RWPE2 (cell line): ENCODE data around the gene DNAH8.

Source experiments
- ATAC-seq: fragments of 200-7000 bp; cut with Tn5 transposase; 3 replicates; pipeline ENCODE4 v1.9.1; 2021; ENCODE audit warnings: low read depth
- DNase-seq: peaks from one replicate; pipeline ENCODE4 v3.0.0-alpha.2; 2020; ENCODE audit warnings: low spot score
- H3K27ac ChIP-seq: fragments of 450-650 bp; 2 replicates; pipeline ENCODE4 v1.5.1; 2017; ENCODE audit warnings: mild to moderate bottlenecking; ENCODE audit not compliant: poor library complexity, severe bottlenecking
- H3K27me3 ChIP-seq: fragments of 250-450 bp; sonication (Bioruptor Pico); 2 replicates; pipeline ENCODE4 v1.5.1; 2021; ENCODE audit warnings: mild to moderate bottlenecking, moderate library complexity; ENCODE audit not compliant: insufficient read depth, poor library complexity, severe bottlenecking
- H3K36me3 ChIP-seq: fragments of 250-450 bp; sonication (Bioruptor Pico); 2 replicates; pipeline ENCODE4 v1.5.1; 2020; ENCODE audit warnings: low read depth, mild to moderate bottlenecking, moderate library complexity
- H3K4me1 ChIP-seq: fragments of 250-450 bp; sonication (Bioruptor Pico); 2 replicates; pipeline ENCODE4 v1.5.1; 2021; ENCODE audit warnings: mild to moderate bottlenecking, moderate library complexity; ENCODE audit not compliant: insufficient read depth, poor library complexity, severe bottlenecking
- H3K4me3 ChIP-seq: fragments of 250-450 bp; sonication (Bioruptor Pico); 2 replicates; pipeline ENCODE4 v1.5.1; 2021; ENCODE audit warnings: mild to moderate bottlenecking, moderate library complexity; ENCODE audit not compliant: severe bottlenecking
- H3K9me3 ChIP-seq: fragments of 250-450 bp; sonication (Bioruptor Pico); 2 replicates; pipeline ENCODE4 v1.5.1; 2021; ENCODE audit warnings: mild to moderate bottlenecking, moderate library complexity; ENCODE audit not compliant: severe bottlenecking
- CTCF ChIP-seq: fragments of 450-650 bp; IDR thresholded peaks from one replicate; pipeline ENCODE4 v1.5.1; 2017; ENCODE audit warnings: mild to moderate bottlenecking, moderate library complexity; ENCODE audit not compliant: poor library complexity, severe bottlenecking

Gene DNAH8

GRCh38 chr6:39078695-39079094 is 363.6 kb downstream of the DNAH8 start:
- TF ChIP-seq CTCF: no peak
- H3K9me3 ChIP-seq: no peaks in the 10 kb centered on the region
- H3K4me3 ChIP-seq: no peak overlapping the region
- no peak overlapping the region for H3K27ac ChIP-seq
- DNase-seq: no peak
- H3K27me3 ChIP-seq: no peaks in the 10 kb centered on the region
- H3K36me3 ChIP-seq: no peaks in the 10 kb centered on the region
- no peaks in the 10 kb centered on the region for H3K4me1 ChIP-seq
- ATAC-seq: no peak

- no peaks in the 10 kb centered on the region for H3K9me3 ChIP-seq
- no peaks in the 10 kb centered on the region for H3K36me3 ChIP-seq
- no peak overlapping the region for H3K27ac ChIP-seq
- no peak overlapping the region for H3K4me3 ChIP-seq
- no peak for DNase-seq
- no peaks in the 10 kb centered on the region for H3K27me3 ChIP-seq
- TF ChIP-seq CTCF: no peak
- H3K4me1 ChIP-seq: no peaks in the 10 kb centered on the region
- no peak for ATAC-seq
Measured at GRCh38 chr6:39079197-39080125, 364.4 kb downstream of the DNAH8 start.
